Renal cortex interstitium (tissue), 11 donors: ENCODE measurements around the gene ALMS1. TPM values are rescaled to one million over a fixed set of nuclear protein-coding genes. Genes with fewer than 3 reads are reported as not detected.
A peak's percentile ranks its signal among the peaks of the same experiment; 100 is the strongest.
"Not testable (repeated sequence)": the region's sequence is repeated elsewhere in the genome, so short reads cannot be mapped to it uniquely, and the experiment has no call there.

Source experiments
- DNase-seq, 11 donors: peaks; one replicate each; pipeline ENCODE4 v3.0.0-alpha.2; 2013; ENCODE audit warnings: low read depth in 9 of 11, low spot score in 4 of 11; ENCODE audit errors: extremely low read depth in 1 of 11
- polyA plus RNA-seq, 3 donors: library from polyadenylated mRNA; unstranded; fragments of 120-200 nt; gene quantifications; one replicate each; pipeline ENCODE4 v1.2.1, GENCODE V29; 2013; ENCODE audit not compliant: insufficient read length in 3 of 3

Gene ALMS1
- polyA plus RNA-seq, 3 donors = 35.7 to 43.3 (median 38.1) TPM

DNA sequence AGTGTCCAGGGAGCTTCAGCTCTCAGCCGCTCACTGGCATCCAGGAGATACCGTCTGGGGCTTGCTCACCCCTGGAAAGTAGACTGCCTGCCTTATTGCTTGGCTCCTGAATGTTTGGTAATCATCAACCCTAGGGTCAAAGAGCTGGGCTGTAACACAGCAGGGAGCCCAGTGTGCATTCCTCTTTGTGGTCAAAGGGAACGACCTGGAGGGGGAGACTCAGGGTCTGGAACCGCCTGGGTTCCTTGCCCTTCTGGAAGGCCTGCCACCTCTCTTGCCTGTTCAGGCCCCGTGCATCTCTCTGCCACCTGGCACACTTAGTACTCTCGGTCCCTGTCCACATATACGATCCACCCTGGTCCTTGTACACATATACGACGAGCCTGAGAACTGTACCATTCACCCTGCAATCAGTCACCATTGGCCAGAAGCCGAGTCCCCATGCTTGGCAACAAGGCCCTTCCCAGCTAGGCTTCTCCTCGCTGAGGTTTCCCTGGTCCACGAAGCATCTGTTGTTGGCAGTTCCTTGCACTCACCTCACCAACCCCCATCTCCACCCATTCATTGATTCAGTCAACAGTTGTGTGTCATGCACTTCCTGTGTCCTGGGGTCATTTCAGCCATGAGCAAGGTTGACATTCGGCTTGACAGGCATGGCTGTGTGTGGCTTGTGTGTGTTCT is 256.8 kb downstream of the ALMS1 start, which contains the start of gene NAT8:
Gene NAT8, minus strand, starts transcription at position 85 of the 681 bp plus-strand sequence. CDS start 794 bp downstream, outside the sequence.
- no peak for DNase-seq

DNA sequence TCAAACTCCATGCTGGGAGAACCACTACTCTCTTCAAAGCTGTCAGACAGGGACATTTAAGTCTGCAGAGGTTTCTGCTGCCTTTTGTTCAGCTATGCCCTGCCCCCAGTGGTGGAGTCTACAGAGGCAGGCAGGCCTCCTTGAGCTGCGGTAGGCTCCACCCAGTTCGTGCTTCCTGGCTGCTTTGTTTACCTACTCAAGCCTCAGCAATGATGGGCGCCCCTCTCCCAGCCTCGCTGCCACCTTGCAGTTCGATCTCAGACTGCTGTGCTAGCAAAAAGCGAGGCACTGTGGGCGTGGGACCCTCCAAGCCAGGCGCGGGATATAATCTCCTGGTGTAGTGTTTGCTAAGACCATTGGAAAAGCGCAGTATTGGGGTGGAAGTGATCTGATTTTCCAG is 262.1 kb downstream of the ALMS1 start:
- DNase-seq = not testable (repeated sequence)

DNA sequence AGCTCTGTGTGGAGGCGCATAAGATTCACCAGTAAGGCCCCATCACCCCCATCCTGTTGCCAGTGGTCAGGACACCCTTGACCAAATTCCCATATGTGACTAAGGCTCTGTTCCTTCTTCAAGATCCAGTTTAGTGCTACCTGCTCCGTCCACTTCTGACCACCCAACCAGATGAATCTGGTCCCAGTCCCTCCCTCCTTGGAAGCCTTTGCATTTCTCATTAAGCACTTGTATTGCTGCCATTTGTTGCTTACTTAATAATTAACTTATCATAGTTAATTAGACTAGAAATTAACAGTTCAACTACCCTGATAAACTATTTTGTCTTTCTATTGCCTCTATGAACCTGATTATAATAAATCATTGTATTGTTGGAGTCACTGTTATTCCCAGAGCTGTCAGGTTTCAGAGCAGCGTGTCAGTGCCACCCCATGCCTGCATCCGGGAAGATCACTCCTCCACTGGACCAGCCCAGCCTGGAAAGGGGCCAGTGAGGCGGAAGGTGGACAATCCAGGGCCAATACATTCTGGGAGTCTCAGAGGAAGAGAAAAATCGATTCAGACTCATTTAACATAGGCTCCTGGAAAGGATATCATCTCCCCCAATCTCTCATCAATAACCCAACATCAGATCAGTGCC is 266.1 kb downstream of the ALMS1 start:
- DNase-seq = peak in 1 of 11 donors; percentile 7

DNA sequence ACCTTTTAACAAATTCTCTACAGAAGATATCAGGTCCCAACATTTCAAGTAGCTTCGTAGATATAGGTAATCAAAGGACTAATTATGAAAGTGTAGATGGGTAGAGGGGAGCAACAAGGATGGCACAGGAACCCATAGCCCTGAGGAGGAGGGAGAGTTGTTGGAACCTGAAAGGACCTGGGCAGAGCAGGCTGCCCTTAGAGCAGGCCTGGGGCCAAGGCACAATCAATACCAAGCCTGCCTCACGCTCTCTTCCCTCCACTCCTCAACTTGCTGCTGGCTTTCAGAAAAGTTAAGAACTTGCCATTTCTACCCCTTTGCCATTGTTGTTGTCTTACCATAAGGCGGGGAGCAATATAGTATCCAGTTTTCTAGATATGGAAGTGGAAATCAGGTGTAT is 266.7 kb downstream of the ALMS1 start:
- no peak for DNase-seq

DNA sequence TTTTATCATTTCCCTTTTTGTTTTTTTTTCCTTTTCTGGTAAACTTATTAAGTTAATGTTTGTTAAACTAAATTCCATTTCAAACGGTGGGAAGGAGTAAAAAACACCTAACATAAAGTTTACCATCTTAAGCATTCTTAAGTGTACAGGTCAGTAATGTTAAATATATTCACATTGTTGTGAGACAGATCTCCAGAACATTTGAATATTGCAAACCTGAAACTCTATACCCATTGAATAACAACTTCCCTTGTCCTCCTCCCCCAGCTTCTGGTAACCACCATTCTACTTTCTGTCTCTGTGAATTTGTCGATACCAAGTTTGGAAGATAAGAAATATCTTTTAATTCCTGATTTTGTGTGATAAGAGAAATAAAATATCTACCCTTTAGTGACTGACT is 268.5 kb downstream of the ALMS1 start:
- DNase-seq = no peak

Other genes starting within 250 kb of the ALMS1 start
- gene NOTO, start 183.3 kb upstream of the ALMS1 start, polyA plus RNA-seq = under 1 TPM in 2 of 3 donors, not detected in 1; 0.07 to 0.17 TPM
- gene SMYD5, start 171.6 kb upstream of the ALMS1 start, polyA plus RNA-seq = 10 to 100 TPM; 32.8 to 42.6 (median 33.1) TPM
- gene PRADC1, start 152.6 kb upstream of the ALMS1 start, polyA plus RNA-seq = 10 to 100 TPM; 11.4 to 16.5 (median 12.8) TPM
- 100 to 1,000 TPM; 232 to 279 (median 262) TPM for gene CCT7, start 151.5 kb upstream of the ALMS1 start, polyA plus RNA-seq
- gene FBXO41, start 101.4 kb upstream of the ALMS1 start, polyA plus RNA-seq = 1 to 10 TPM; 1.8 to 3.0 (median 1.8) TPM
- gene EGR4, start 92.3 kb upstream of the ALMS1 start, polyA plus RNA-seq = not detected